Astrocyte of the hippocampus (primary cell): ENCODE measurements around the gene CX3CR1.
A peak's percentile ranks its signal among the peaks of the same experiment; 100 is the strongest.
"Not testable (repeated sequence)": the region's sequence is repeated elsewhere in the genome, so short reads cannot be mapped to it uniquely, and the experiment has no call there.

Source experiments
- DNase-seq: peaks from one replicate; pipeline ENCODE4 v3.0.0; 2011; ENCODE audit warnings: low read depth, low spot score

Gene CX3CR1

DNA sequence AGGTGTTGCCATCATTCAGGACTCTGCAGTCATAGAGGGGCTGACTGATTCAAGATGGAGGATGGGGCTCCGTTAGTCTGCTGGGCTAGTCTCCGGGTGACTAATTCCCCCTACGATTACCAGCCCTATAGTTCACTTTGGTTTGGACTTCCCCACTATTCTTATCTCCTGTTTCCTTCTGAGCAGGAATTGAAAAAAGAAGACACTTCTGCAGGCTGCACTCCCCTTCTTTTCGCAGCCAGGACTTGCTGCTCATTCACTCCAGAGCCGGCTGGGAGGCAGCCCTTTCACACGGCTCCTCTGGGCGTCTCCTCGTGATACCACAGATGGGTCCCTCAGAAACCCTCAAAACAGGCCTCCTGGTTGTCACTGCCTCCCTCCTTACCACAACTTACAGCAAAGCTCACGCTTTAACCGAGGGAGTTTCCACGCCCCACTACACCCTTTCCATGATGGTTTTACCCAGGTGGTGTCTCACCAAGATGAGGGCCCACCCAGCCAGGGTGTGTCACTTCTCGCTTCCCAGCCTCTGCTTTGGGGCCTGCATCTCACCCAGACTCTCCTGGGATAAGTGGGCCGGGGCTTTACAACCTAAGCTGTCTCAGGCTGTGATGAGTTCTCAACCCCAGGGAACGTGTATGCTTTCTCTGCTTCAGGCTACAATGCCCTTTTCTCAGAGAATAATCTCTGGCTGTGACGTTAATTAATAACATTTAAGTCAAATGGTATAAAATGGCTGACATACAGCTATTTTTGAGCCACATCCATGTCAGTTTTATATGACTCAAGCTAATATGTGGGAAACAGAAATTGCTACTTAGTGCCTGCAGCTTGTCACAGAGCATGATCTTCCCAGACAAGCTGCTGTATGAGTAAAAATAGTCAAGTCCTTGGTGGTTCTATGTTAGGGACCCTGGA, 11.9 kb downstream of the CX3CR1 start:
- no peak for DNase-seq

DNA sequence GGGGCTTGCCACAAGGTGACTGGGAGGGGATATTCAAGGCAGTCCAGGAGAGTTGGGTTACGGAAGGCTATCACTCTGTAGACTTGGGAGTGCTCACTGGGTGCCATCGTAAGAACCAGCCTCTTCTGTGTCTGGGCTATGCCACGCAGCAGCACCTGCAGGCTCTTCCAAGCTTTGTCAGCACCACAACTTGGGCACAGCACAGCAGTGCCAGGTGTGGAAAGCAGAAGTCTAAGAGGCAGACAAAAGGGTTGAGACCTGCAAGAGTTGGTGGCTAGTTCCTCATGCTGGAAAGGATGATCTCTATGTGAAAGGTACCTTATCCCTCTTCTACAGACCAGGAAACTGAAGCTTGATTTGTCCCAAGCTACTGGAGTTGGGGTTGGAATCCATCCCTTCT, 15.8 kb downstream of the CX3CR1 start:
- no peak for DNase-seq

DNA sequence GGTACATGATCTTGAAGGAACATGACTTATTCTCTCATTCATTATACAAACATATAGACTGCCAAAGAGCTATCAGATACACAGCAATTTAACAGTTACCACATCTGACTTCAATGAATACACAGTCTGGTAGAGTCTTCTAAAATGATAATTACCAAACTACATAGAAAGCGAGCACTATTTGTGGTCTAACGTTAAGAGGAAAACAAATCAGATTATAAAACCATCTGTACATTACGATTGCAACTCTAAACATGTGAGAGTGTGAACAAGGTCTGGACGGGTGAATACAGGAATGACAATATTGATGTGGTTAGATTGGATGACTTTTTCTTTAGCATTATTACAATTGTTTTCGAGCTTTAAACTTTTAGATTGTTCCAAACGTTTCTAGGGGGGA, 16.3 kb downstream of the CX3CR1 start:
- DNase-seq: no peak

- no peak for DNase-seq
Measured at GRCh38 chr3:39262846-39263245, 17.0 kb downstream of the CX3CR1 start.

- no peak for DNase-seq
Measured at GRCh38 chr3:39261726-39262125, 18.1 kb downstream of the CX3CR1 start.

DNA sequence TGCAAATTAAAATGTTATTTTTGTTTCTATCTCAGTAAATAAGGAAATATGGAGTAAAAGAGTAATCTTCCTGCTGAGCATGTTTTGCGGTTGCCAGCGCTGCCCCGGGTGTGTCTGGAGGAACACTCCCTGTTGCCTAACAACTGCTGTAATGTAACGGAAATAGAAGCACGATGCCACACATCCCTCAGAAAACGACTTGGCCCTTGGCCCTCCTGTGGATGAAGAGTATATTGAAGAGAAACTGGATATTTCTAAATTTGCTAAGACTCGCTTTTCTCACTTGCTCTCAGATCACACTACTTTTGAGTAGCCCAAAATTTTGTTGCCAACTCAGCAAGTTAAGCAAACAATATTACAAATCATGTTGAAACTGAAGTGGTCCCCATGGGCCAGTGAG, 18.9 kb downstream of the CX3CR1 start:
- peak; percentile 43 for DNase-seq

DNA sequence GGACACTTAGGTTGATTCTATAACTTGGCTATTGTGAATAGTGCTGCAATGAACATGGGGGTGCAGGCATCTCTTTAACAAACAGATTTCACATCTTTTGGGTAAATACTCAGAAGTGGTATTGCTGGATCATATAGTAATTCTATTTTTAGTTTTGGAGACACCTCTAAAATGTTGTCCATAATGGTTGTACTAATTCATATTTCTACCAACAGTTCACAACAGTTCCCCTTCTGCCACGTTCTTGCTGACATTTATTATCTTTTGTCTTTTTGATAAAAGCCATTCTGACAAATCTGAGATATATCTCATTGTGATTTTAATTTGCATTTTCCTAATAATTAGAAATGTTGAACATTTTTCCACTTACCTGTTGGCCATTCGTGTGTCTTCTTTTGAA, 19.5 kb downstream of the CX3CR1 start:
- DNase-seq: no peak

GRCh38 chr3:39255503-39256325, 24.1 kb downstream of the CX3CR1 start:
- DNase-seq: no peak

- no peak for DNase-seq
Measured at GRCh38 chr3:39254806-39255449, 24.9 kb downstream of the CX3CR1 start.

DNA sequence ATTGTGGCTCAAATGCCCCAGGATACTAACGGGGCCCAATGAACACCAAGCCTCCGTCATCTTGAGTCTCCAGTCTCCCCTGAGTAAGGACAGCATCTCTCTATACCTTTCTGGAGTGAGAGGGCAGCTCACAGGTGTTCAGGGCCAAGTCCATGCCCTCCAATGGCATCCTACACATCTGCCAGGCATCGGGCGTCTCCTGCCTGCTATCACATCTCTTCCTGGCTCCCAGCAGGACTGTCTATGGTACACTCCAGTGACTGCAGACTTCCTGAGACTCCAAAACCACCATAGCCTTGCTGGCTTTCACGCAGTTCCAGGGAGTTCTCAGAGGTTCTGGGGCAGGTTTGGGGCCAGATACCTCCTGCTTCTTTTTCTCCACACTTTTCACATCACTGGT, 28.3 kb downstream of the CX3CR1 start:
- DNase-seq: no peak

GRCh38 chr3:39250116-39250747, 29.6 kb downstream of the CX3CR1 start:
- no peak for DNase-seq

- no peak for DNase-seq
Measured at GRCh38 chr3:39249453-39250115, 30.3 kb downstream of the CX3CR1 start.

DNA sequence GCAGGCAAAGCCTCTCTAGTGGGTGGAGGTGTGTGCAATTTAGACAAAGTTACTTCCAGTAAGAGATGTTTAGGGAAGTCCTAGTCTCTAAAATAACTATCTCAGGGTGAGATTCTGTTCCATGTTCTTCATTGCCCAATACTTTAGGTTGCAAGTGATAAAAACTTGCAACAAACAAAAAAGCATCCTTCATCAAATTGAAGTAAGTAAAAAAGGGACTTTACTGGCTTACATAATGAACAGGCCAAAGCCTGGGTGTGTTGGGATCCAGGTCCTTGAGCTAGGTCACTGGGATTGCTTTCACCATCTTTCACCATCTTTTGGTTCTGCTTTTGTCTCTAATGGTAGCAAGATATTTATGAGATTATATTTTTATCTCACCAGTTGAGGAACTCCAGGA, 38.3 kb downstream of the CX3CR1 start:
- DNase-seq: no peak

DNA sequence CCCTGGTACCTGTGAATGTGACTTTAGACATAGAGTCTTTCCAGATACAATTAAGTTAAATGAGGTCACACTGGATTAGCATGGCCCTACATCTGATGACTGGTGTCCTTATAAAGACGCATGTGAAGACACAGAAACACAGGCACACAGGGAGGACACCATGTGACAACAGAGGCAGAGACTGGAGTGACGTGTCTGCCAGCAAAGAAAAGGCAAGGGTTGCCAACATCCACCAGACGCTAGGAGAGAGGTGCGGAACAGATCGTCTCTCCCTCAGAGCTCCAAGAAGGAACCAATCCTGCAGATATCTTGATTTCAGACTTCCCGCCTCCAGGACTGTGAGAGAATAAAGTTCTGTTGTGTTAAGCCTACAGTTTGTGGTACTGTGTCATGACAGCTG, 42.8 kb downstream of the CX3CR1 start:
- DNase-seq: no peak

DNA sequence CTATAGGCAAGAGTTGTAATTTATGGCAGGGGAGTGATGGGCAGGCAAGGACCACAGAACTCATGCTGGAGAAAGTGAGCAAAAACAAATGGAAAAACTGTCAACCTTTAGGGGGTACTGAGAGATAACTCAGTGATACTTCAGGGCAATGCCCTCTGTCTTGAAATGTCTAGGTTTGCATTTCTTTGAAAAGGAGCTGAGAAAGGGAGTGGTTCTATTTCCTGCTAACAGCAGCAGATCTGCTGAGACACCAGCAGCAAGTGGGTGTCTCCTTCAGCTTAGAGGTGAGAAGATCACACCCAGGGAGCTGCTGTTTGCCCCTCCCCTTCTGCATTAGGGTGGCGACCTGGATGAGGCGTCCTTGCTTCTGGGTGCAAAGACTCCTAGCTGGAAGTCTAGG, 45.2 kb downstream of the CX3CR1 start:
- DNase-seq: no peak

- no peak for DNase-seq
Measured at GRCh38 chr3:39232859-39233258, 47.0 kb downstream of the CX3CR1 start.

DNA sequence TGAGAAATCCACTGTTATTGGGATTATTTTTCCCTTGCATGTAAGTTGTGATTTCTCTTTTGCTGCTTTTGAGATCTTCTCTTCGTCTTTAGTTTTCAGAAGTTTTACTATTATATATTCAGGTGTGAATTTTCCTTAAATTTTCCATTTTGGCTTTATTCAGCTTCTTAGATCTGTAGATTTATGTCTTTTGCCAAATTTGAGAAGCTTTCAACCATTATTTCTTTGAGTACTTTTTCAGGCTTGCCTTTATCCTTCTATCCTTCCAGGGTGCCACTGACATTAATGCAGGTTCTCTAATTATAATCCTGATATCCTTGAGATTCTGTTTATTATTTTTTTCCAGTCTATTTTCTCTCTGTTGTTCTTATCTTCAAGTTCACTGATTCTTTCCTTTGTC, 49.4 kb downstream of the CX3CR1 start:
- DNase-seq: no peak

DNA sequence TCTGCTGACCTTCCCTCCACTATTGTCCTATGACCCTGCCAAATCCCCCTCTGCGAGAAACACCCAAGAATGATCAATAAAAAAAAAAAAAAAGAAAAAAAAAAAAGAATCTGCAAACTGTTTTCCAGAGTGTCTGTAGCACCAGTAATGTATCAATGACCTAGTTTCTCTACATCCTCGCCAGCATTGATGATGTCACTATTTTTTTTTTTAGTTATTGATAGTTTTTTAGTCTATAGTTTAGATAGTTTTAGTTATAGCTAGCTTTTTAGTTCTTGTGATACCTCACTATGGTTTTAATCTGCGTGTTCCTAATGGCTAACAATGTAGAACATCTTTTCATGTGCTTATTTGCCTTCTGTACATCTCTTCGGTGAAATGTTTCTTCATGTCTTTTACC, 51.3 kb downstream of the CX3CR1 start:
- no peak for DNase-seq

GRCh38 chr3:39227596-39227995, 52.2 kb downstream of the CX3CR1 start:
- not testable (repeated sequence) for DNase-seq

DNA sequence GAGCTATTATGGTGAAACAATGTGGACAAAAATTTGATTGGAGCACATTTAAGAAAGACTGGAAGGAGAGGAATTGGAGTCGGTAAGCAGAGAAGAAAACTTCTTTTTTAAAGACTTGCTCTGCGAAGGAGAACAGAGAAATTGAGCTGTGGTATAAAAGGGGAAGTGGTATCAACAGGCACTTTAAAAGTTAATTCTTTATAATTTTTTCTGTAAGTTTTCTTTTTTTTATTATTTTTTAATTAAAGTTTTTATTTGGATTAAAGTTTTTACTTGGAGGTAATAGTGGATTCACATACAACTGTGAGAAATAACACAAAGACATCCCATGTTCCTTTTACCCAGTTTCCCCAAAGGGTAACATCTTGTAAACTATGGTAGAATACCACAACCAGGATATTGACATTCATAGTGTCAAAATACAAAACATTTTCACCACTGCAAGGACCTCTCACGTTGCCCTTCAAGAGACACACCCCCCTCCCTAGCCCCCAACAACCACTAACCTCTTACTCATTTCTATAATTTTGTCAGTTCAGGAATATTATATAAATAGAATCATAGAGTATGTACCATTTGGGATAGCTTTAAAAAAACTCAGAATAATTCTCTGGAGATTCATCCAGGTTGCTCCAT, 53.6 kb downstream of the CX3CR1 start:
- DNase-seq: no peak

DNA sequence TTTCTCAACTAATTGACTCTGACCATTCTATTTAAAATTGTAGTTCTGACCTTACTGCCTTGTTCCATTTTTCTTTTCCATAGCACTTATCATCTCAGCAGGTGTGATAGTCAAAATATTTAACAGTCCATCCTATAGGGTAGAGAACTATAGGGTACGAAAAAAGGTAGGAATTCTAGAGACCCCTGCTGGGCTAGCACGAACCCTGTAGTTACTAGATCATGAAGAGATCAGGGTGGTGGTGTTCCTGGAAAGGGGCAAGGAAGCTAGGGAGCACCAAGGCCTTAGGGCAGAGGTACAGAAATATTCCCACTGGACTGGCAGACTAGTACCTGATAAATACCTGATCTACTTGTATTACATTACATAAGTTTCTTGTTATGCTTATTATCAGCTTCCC, 55.5 kb downstream of the CX3CR1 start:
- no peak for DNase-seq
